ENCODE results near the gene CDK15.

Gene CDK15

DNA sequence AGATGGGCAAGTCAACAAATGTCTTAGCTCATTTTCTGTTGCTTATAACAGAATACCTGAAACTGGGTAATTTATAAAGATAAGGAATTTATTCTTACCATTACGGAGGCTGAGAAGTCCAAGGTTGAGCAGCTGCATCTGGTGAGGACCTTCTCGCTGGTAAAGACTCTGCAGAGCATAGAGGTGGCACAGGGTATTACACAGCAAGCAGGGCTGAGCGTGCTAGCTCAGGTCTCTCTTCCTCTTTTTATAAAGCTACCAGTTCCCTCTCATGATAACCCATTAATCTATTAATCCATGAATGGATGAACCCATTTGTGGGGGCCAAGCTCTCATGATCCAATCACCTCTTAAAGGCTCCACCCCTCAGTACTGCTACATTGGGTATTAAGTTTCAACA is 109.1 kb downstream of the CDK15 start:
- DNase-seq = no peak

DNA sequence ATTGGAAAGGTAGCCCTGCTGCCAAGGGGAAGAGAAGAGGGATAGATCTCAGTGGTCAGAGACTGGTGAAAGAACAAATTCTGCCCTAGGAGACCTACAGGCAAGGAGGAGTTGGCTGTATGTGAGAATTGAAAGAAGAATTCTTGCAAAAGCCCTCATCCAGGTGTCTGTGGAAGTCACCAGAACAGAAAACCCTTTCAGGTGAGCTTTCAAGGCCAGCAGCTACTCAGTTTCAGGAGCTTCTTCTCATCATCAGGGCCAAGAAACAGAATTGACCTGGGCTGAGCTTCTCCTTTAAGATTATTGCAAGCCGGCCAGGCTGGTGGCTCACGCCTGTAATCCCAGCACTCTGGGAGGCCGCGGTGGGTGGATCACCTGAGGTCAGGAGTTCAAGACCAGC is 110.2 kb downstream of the CDK15 start:
- DNase-seq = no peak

DNA sequence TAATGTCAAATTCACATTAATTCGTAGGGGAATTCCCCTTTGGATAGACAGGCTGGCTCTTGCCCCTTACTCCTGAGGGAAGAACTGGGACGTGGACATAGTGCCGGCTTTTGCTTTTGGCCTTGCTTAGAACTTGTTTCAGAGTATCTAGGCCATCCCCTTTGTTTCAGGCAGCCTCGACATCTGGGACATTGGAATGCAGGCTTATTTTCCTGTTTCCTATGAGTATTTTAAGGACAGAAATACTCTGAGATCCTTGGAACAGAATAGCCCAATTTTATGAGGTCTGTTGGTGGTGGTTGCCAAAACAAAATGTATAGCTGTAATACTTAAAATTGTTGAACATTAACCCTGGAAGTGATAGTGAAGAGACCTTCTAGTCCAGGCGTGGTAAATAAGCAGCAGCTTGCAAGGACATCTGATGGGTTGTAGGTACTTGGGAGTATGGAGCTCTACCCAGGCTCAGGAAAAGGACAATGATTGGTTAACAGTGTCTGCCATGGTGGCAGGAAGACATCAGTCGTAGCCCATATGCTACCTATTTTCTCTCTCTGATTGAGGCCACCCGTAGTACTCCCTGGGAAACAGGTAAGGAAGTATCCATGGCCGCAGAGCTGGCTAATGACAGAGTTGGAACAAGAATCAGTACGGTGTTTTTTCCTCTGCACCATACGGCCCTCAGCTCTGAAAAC is 112.4 kb downstream of the CDK15 start:
- no peak for DNase-seq

DNA sequence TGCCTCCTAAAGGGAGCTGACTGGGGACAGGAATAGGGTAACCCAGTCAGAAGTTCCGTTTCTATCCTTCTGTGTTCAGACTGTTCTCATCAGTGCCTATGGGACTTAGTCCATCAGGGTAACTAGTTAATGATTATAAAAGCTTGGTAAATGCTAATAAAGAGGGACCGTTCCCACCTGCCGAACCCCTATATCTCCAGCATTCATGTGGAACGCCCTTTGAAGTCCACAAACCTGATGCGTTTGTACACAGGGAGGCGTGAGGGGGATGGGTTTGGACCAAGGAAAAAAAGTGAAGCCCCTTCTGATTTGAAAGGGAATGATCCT is 112.9 kb downstream of the CDK15 start:
- no peak for DNase-seq

DNA sequence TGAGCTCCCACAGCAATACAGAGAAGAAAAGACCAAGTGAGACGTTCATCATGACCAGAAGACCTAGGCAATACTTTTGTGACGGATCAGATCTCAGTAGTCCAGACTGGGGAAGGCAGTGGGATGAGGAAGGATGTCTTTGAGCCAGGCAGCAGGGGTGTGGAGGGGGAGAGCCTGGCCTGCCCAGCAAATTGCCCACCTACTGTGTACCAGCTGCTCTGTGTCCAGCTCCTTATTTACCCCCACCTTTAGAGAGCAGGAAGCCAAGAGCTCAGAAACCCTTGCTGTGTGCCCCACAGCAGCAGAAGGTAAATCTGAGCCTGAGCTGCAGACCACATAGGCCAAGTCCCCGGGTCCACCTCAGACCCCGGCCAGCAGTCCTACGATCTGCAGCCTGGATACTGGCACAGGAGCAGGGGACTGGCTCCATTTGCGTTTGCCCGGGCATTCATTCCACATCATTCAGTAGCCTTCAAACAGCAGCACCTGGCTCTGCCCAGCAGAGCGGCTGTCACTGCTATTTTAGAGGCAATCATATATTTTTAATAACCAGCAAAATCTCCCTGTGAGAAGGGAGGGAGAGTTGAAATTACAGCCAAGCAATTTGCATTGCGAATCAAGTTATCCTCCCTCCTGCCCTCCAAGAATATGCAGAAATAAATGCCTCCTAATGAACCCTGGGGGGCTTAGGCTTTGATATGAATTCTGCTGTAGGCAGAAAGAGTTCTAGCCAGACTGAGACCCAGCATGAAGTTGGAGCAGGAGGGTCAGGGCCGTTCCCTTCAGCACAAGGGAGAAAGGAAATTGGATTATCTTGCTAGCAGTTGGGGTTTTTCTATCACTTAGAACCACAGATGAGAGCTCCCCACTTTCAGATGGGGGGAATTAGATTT is 117.3 kb downstream of the CDK15 start:
- DNase-seq = no peak

DNA sequence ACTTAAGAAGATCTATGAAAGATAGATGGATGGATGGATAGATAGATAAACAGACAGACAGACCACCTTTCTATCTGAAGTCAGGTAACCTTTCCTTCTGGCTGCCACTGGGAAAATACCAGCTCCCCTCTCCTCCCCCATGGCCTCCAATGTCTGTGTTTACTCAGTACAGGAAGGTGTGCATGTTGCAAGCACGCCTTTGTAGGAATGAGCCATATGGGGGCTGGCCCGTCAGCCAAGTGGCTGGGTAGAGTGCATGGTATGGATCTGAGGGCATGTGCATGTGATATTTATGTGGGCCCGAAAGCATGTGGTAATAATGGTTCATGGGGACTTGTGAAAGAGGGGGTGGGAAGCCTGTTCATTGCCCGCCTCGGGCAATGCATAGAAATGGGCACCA is 118.1 kb downstream of the CDK15 start:
- no peak for DNase-seq

DNA sequence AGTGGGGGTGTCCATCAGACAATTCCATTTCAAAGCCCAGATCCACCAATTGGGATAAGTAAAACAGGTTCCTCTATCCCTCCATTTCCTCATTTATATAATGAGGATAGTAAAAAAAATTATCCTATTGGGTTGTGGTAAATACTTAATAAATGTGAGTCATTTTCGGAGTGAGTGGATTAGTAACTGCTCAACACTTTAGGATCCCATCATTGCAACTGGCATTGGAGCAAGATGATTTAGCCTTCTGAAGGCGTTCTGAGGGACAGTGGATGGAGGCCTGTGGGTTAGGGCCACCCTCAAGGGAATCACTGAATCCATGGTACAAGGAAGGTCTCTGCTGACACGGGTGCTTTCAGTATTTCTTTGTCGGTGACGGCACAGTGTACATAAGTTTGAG is 118.7 kb downstream of the CDK15 start:
- no peak for DNase-seq

DNA sequence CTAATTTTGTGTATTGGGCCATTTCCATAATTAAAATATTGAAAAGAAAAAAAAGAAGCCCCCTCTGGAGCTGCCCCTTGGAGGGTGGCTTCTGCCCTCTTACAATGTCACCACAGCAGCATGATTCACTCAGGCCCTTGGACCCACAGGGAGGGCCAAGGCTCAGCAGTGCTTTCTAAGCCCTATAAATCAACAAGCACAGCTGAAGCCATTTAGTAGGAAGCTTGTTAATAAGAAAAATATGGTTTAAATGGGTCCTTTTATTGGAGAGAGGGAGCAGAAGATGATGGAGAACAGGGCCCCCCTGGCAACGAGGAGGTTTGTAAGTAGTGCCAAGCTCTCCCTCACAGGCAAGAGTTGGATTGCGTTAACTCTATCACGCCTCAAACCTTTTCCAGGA is 119.7 kb downstream of the CDK15 start:
- no peak for DNase-seq

DNA sequence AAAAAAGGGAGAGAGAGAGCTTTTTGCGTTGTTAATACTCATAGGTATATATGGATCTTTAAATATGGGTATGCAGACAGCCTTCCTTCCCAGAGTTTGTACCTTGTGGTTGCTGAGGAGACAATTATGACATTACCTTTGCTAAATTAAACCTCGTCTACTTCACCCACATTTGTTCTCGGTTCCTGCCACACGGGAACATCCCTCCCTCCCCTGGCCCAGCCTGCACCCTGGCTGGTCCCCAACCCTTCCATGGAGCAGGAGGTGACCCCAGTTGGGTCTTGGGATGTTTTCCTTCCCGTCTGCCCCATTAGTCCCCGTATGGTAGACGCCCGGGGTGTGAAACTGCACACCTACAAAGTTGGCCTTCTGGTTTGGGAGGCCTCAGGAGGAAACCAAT is 122.0 kb downstream of the CDK15 start:
- no peak for DNase-seq

DNA sequence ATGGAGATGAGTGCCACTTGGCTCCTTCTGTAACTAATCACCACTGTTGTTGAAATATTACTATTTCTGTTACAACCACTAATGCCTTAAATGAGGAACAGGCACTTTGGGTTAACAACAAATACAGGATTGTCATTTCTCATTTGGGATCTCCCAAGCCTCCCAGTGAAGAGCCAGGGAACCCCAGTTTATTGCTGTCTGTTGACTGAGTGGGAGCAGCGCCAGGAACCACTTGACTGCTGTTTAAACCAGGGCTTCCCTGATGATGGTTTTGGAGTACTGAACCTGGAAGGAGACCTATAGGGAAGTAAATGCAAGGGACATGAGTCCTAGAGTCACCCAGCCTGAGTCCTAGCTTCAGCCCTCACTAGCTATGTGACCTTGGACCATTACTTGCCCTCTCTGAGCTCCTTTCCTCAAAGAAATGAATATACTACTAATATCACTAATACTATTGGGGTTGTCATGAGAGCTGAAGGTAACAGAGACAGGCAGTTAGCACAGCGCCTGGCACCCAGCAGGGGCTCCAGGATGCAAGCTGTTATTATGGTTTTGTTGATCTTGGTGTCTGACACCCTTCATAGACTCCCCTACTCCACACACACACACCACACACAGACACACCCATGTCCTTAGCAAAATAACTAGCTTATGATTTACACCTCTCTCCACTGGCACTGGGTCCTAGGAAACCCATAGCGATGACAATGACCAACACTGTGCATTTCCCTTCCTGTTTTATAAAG is 123.1 kb downstream of the CDK15 start:
- no peak for DNase-seq

DNA sequence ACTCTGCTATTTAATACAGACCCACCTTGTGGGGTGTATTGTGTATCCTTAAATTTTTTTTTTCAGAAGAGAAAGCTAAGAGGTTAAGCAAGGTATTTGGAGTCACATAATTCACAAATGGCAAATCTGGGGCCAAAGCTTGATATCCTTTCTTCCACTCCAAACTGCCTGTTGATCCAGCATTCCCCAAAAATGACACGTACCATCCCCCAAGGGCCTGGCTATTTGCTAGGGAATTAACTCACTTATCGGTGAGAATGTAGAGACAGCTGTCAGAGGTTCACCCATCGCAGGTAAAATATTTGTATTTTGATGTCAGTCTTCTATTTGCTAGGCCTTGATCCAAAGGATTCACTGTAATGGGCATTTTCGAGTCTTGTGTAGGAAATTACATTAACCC is 123.7 kb downstream of the CDK15 start:
- DNase-seq = no peak

DNA sequence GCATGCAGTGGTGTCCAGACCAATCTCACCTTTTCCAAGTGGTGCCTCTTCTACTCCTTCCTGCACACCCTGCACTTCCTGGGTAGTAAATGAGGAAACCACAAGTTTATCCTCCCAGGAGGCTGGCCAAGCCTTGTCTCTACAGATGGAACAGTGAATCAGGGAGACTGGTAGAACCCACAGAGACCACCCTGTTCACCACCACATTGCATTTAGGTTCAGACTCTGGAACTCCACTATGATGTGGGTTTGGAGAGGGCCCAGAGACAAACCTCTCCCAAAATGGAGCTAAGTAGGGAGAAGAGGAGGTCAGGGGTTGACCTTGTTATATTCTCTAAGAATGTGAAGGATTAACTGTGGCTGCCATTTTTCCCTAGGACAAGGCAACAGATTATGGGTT is 124.5 kb downstream of the CDK15 start:
- DNase-seq = no peak

DNA sequence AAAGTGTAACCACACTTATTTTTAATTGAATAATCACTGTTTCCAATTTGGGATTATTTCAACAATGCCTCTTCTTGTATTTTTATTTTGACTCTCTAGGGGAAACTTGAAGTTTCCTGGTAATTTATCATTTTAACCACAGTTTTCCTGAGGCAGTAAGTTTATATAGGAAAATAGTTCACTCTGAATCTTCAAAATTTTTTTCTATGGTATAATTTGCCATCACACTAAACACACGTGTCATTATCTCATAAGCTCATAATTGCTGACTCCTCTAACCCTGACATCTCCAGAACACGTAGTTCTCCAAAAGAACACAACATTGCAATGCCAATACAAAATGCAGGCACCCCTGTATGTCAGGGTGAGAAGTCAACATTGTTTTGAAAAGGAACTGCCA is 125.1 kb downstream of the CDK15 start:
- DNase-seq = no peak

DNA sequence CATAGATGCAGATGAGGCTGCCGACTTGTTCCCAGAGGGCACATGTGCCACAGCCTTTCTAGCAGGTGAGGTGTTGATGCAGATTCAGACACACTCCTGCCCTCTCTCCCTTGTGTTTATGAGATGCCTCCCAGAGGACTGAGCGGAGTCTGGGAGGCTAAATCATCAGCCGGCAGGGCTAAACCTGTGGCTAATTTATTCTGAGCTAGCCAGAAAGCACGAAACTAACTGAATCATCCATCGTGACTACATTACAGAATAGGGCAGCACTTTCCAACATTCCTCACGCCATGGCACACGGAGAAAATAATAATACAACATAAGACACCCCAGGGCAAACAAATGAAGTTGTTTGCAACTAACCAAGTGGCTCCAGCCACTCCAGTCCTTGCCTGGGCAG is 125.6 kb downstream of the CDK15 start:
- no peak for DNase-seq

DNA sequence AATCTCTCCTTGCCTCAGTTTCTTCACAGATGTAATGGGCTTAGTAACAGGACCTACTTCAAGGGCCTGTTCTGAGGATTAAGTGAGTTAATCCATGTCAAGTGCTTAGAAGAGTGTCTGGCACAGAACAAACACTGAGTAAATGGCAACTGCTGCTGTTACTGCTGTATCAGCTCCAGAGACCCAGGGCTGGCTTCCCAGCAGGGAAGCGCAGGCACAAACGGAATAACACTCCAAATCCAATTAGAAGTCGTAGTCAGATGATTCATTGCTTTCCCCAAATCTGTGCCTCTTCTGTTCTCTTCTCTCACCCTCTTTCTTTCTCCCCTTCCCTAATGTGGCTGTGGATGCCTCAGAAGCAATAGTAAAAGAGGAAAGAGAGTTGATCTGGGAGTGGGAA is 126.2 kb downstream of the CDK15 start:
- DNase-seq = no peak

DNA sequence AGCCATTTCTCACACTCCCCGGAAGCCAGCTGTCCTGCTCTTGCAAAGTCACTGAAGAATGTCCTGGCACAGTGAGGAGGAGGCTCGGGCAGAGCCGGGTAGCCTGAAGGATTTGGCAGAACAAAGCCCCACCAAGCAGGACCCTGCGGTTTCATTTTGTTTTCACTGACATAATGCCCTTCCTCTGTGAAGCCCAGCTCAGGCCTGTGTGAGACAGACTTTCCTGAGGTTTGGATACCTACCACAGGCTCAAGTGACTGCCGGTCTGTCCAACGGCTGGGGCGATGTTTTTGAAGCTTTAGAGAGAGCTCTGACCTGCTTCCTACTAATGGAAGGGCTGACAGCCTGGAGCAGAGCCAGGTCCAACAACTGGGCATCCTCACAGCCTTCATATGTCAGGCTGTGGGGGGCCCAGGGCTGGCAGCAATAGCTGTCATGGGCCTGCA is 127.5 kb downstream of the CDK15 start:
- no peak for DNase-seq

DNA sequence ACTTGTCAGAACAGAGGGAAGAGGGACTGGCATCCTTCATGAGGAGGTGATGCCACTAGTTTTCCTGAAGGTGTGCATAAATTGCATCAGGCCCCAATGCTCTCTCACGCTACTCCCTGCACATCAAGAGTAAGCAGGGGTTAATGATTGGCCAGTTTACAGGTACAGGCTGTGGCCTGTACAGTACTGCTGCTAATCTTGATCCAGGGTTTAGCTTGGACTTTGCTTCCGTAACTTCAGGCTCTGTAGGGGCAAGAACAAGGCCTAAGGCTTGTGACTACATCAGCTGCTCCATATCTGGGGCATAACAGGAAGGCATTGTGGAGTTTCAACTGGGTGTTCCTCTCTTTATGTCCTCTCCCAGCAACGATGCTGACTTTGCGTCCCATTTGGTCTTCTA is 130.5 kb downstream of the CDK15 start:
- no peak for DNase-seq

DNA sequence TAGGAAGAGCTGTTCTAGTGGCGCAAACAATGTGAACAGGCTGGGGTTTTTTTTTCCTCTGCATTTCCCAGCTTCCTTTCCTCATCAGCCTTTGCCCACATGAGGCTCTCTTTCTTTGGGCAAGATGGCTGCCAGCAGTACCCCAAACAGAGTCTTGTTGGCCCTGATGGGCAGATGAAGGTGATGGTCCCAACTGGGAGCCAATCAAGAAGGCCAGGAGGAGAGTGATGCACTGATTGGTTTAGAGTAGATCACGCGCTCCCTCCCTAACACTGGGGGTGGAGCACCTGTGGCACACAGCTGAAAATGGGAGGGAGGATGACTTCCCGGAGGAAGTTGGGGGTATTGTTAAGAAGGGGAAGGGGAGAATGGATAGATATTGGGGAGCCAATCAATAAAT is 131.0 kb downstream of the CDK15 start:
- DNase-seq = no peak

DNA sequence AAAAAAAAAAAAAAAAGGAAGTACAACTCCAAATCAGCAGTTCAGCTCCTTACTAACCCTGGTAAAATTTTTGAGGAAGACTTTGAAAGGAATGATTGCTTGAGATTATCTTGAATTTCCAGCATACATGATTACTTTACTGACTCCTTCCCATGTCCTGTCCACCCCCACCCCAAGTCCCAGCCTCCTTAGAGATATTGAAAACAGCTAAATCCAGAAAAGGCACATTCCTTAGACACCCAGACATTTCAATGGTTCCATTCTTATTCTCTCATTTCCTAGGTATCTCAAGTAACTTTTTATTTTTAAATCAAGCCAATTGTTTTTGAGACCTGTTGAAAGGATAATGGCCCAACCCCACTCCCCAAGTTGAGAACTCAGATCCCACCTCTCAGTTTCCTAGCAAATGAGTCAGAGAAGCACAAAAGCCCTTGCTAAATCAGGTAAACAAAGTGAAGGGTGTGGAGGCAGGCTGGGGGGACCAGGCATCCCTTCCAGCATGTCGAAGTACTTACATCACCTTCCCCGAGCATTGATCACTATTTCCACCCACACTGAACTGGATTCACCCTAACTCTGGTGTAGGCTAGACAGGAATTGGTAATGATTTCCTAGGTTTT is 131.9 kb downstream of the CDK15 start:
- no peak for DNase-seq

DNA sequence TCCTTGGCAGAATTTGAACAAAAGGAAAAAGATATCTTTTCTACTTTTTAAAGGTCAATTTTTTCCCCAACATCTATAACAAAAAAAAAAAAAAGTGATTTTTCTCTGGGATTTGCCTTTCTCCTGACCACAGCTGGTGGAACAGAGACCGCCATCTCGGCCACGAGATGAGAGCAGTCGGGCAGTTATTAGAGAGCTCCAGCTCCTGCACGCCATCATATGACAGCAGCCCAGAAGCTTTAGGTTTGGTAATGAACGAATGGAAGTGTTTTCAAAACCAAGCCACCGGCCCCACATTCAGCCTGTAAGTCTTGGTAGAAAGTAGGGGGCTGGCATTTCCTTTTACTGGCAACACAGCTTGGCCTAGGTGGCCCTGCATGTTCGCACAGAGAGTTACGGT is 132.4 kb downstream of the CDK15 start:
- DNase-seq = no peak

DNA sequence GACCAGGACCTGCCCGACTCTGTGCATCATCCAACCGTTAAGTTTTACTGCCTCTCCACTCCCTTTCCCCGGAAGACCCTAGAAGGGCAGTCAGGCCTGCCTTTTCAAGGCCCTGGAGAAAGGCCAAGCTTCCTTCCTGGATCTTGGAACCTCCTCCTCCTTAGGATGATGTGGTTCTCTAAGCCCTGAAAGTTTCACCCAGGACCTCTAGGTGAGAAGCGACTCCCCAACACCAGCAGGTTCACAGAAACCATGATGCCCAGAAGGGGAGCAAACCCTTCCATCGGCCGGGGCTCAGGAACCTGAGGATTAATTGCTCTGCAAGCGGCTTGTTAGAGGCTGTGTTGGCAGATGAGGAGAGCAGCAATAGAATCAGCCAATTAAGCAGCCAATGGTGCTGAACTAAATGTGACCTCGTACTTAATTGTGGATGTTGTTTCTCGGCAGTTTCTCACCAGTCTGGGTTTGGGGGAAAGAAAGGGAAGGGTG is 133.2 kb downstream of the CDK15 start:
- no peak for DNase-seq

DNA sequence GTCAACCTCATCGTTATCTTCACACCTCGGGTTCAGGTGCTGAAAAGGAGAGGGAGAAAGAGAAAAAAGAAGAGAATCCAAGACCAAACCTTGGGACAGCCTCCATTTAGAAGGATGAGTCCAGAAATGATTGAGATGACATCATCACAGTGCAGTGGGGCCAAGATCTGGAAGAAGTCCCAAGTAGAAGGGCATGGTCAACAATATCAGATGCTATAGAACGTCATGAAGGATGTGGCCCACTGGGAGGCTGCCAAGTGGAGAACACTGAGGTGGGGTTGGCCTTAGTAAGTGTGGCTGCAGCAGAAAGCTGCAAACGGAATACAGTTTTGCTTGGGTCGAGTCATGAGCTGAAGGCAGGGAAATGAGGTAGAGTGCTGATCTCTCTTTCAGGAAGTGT is 136.2 kb downstream of the CDK15 start:
- no peak for DNase-seq

Data from CD4-positive, alpha-beta T cell treated with Interferon alpha-2 for 1 hour (primary cell).